PC-9 (cell line): ENCODE measurements around the gene SLC4A1.

Experiments
- EZH2 ChIP-seq: fragments of 200-600 bp; sonication (generic); IDR thresholded peaks from 2 replicates; pipeline ENCODE4 v1.8.0; 2017; ENCODE audit warnings: antibody characterized with exemption, low read depth
- TF ChIP-seq, protein P1 (sequence below): fragments of 200-600 bp; sonication (generic); conservative IDR thresholded peaks from 2 replicates; pipeline ENCODE4 v1.6.1; 2017; ENCODE audit warnings: mixed run types, antibody characterized with exemption, mild to moderate bottlenecking, moderate library complexity

- TF ChIP-seq, protein P1, sequence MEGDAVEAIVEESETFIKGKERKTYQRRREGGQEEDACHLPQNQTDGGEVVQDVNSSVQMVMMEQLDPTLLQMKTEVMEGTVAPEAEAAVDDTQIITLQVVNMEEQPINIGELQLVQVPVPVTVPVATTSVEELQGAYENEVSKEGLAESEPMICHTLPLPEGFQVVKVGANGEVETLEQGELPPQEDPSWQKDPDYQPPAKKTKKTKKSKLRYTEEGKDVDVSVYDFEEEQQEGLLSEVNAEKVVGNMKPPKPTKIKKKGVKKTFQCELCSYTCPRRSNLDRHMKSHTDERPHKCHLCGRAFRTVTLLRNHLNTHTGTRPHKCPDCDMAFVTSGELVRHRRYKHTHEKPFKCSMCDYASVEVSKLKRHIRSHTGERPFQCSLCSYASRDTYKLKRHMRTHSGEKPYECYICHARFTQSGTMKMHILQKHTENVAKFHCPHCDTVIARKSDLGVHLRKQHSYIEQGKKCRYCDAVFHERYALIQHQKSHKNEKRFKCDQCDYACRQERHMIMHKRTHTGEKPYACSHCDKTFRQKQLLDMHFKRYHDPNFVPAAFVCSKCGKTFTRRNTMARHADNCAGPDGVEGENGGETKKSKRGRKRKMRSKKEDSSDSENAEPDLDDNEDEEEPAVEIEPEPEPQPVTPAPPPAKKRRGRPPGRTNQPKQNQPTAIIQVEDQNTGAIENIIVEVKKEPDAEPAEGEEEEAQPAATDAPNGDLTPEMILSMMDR: no peak
- no peak for TF ChIP-seq EZH2
Observed at GRCh38 chr17:44199553-44200477, 68.1 kb downstream of the SLC4A1 start, which contains the start of gene ATXN7L3.
